Gastroesophageal sphincter (tissue), 4 donors: Measurements from ENCODE around the gene LAMA3. TPM values are rescaled to one million over a fixed set of nuclear protein-coding genes. Genes with fewer than 3 reads are reported as not detected.

Source experiments
- ATAC-seq: fragments of 150-250 bp; one replicate; pipeline ENCODE4 v1.9.1; 2016; ENCODE audit warnings: mild to moderate bottlenecking, moderate library complexity
- H3K27ac ChIP-seq, 4 donors: fragments of 200-600 bp; sonication (generic) in 3 of 4; 1 replicate in 3 of 4; 2 replicates in 1 of 4; pipeline ENCODE4 v1.5.1; 2016 to 2019
- H3K27me3 ChIP-seq: fragments of 200-600 bp; sonication (generic); one replicate; pipeline ENCODE4 v1.5.1; 2019
- H3K36me3 ChIP-seq, 2 donors: fragments of 200-600 bp; sonication (generic); one replicate each; pipeline ENCODE4 v1.5.1; 2019; ENCODE audit warnings: control low read depth in 1 of 2
- H3K4me1 ChIP-seq, 3 donors: fragments of 200-600 bp; sonication (generic); 1 replicate in 2 of 3; 2 replicates in 1 of 3; pipeline ENCODE4 v1.5.1; 2016 to 2019; ENCODE audit warnings: control low read depth in 2 of 3
- H3K4me3 ChIP-seq, 2 donors: fragments of 200-600 bp; sonication (generic); one replicate each; pipeline ENCODE4 v1.5.1; 2019; ENCODE audit warnings: mild to moderate bottlenecking in 1 of 2, moderate library complexity in 1 of 2
- H3K9me3 ChIP-seq, 3 donors: fragments of 200-600 bp; sonication (generic); one replicate each; pipeline ENCODE4 v1.5.1; 2017 to 2019; ENCODE audit warnings: control low read depth in 2 of 3
- EP300 ChIP-seq: sonication (generic); formaldehyde crosslinking; IDR thresholded peaks from one replicate; pipeline ENCODE4 v1.6.1; 2017; ENCODE audit warnings: antibody characterized with exemption, mild to moderate bottlenecking
- POLR2A ChIP-seq, 2 donors: fragments of 450-650 bp; IDR thresholded peaks; one replicate each; pipeline ENCODE4 v1.6.1; 2017; ENCODE audit warnings: antibody characterized with exemption in 2 of 2, mild to moderate bottlenecking in 2 of 2, moderate library complexity in 1 of 2
- POLR2AphosphoS5 ChIP-seq: sonication (generic); formaldehyde crosslinking; IDR thresholded peaks from one replicate; pipeline ENCODE4 v1.6.1; 2017; ENCODE audit warnings: antibody characterized with exemption
- WGBS, 2 donors: methylation state at CpG; one replicate each; pipeline ENCODE4 v1.1.5; 2018; ENCODE audit warnings: low coverage in 1 of 2; 5-methylcytosine and 5-hydroxymethylcytosine counted together
- total RNA-seq, 4 donors: library from RNA; depleted of rRNA; stranded (reverse); fragments of >200 nt; gene quantifications; one replicate each; pipeline ENCODE4 v1.1.0, GENCODE V29; 2016
- TF ChIP-seq, protein P1 (sequence below), 4 experiments: fragments of 200-600 bp in 2 of 4; fragments of 450-650 bp in 2 of 4; sonication (generic) in 1 of 4; IDR thresholded peaks; one replicate each; pipeline ENCODE4 v1.5.1; 2017 to 2019; ENCODE audit warnings: antibody characterized with exemption in 4 of 4, mild to moderate bottlenecking in 2 of 4, moderate library complexity in 2 of 4

Gene LAMA3
- total RNA-seq, 4 donors from 2014 or later = 8.3 to 13.5 (median 9.5) TPM

DNA sequence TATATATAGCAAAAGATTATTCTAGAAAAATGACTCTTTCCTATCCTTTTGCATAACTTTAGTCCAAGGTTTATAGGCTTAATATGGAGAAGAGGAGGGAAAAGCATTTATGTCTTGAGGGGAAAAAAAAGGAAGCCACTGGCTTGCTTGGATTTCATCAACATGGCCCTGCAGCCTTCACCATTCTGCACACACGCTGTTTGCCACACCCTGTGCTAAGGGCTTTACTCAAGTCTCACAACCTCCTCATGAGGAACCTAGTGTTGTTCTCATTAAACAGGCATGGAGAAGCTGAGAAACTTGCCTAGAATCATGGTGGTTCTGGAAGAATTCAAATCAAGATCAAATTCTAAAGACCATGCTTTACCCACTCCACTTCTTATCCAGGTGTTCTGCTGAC, 208.0 kb downstream of the LAMA3 start:
- no peaks in the 10 kb centered on the region for H3K27me3 ChIP-seq
- WGBS, 2 donors = 78 to 100% methylated on average over 1 of the region's 1 CpG
- TF ChIP-seq, protein P1, sequence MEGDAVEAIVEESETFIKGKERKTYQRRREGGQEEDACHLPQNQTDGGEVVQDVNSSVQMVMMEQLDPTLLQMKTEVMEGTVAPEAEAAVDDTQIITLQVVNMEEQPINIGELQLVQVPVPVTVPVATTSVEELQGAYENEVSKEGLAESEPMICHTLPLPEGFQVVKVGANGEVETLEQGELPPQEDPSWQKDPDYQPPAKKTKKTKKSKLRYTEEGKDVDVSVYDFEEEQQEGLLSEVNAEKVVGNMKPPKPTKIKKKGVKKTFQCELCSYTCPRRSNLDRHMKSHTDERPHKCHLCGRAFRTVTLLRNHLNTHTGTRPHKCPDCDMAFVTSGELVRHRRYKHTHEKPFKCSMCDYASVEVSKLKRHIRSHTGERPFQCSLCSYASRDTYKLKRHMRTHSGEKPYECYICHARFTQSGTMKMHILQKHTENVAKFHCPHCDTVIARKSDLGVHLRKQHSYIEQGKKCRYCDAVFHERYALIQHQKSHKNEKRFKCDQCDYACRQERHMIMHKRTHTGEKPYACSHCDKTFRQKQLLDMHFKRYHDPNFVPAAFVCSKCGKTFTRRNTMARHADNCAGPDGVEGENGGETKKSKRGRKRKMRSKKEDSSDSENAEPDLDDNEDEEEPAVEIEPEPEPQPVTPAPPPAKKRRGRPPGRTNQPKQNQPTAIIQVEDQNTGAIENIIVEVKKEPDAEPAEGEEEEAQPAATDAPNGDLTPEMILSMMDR (IDR thresholded peaks at IDR 0.05) = no peak
- TF ChIP-seq EP300 (no peak), POLR2A (IDR thresholded peaks at IDR 0.05) (no peak), POLR2AphosphoS5 (no peak)

DNA sequence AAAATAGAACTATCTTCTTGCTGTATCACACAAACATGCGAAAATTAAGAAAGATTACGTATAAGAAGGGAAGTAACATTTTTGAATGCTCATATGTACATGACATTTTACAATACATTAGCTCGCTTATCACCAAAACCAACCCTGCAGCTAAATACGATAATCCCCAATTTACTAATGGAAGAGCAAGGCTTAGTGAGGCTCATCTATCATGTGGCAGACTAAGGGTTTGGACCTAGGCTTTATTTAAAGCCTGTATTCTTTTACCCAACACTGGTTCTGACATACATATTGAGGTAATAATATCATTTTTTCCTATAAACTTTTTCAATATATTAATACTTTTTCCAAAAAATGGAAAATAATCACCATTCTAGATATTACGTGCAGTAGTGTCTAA, 208.5 kb downstream of the LAMA3 start:
- 69 to 77% methylated on average over 5 of the region's 5 CpGs for WGBS, 2 donors
- no peak overlapping the region for H3K4me3 ChIP-seq
- H3K4me1 ChIP-seq = no peaks in the 10 kb centered on the region
- H3K9me3 ChIP-seq = no peaks in the 10 kb centered on the region
- no peak for ATAC-seq
- H3K27me3 ChIP-seq = no peaks in the 10 kb centered on the region
- TF ChIP-seq, protein P1 (IDR thresholded peaks at IDR 0.05) = no peak
- TF ChIP-seq POLR2A (IDR thresholded peaks at IDR 0.05) = no peak
- TF ChIP-seq POLR2AphosphoS5 = no peak
- no peak for TF ChIP-seq EP300
- H3K36me3 ChIP-seq = peaks cover 0 to 13% of the 10 kb centered on the region in 2 donors
- no peak overlapping the region for H3K27ac ChIP-seq

More for the DNA sequence above, 208.0 kb downstream of the LAMA3 start:
- Histone ChIP-seq H3K27ac (no peak overlapping the region), H3K36me3 (peaks cover 0 to 13% of the 10 kb centered on the region in 2 donors), H3K4me3 (no peak overlapping the region), H3K4me1 (no peaks in the 10 kb centered on the region), H3K9me3 (no peaks in the 10 kb centered on the region)
- ATAC-seq = no peak

DNA sequence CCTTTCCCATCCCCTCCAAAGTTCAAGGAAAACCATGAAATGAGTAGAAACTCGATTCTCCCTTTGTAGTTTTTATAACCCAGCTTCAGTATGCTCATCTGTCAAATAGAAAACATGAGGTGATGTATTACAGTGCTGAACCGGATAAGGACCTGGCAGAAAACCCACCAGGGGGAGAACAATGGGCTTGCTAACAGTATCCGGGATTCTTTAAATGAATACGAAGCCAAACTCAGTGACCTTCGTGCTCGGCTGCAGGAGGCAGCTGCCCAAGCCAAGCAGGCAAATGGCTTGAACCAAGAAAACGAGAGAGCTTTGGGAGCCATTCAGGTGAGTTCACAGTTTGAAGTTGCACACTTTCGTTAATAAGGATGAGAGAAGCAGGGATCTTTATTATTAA, 211.7 kb downstream of the LAMA3 start:
- ATAC-seq = no peak
- Histone ChIP-seq H3K4me3 (no peak overlapping the region), H3K4me1 (no peaks in the 10 kb centered on the region), H3K9me3 (no peaks in the 10 kb centered on the region), H3K27ac (no peak overlapping the region), H3K36me3 (peaks cover 0 to 13% of the 10 kb centered on the region in 2 donors), H3K27me3 (no peaks in the 10 kb centered on the region)
- TF ChIP-seq POLR2A (IDR thresholded peaks at IDR 0.05) = no peak
- WGBS, 2 donors = 28 to 59% methylated on average over 4 to 8 of the region's 8 CpGs

DNA sequence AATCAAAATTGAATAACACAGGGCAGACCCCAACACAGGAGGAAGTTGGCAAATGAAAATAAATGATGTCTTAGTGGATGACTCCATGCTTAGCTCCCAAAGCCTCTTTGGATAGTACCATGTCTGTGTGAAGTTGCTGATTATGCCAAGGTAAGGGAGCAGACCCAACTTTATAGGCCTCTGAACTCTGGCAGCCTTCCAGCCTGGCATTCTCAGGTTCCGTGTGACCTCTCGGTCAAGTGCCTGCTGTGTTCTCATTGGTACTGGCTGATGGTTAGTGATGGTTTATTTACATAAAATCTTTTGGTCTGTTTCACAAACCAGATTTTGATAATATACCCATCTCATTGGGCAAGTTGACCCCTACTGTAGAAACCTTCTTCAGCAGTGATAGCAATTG, 213.1 kb downstream of the LAMA3 start:
- no peak for TF ChIP-seq EP300
- TF ChIP-seq POLR2A (IDR thresholded peaks at IDR 0.05) = no peak
- TF ChIP-seq, protein P1 (IDR thresholded peaks at IDR 0.05) = no peak
- no peak for TF ChIP-seq POLR2AphosphoS5
- Histone ChIP-seq H3K36me3 (peaks cover 0 to 20% of the 10 kb centered on the region in 2 donors), H3K4me1 (no peaks in the 10 kb centered on the region), H3K9me3 (no peaks in the 10 kb centered on the region), H3K27ac (no peak overlapping the region), H3K27me3 (no peaks in the 10 kb centered on the region), H3K4me3 (no peak overlapping the region)
- no peak for ATAC-seq
- 92 to 100% methylated on average over 2 of the region's 2 CpGs for WGBS, 2 donors

DNA sequence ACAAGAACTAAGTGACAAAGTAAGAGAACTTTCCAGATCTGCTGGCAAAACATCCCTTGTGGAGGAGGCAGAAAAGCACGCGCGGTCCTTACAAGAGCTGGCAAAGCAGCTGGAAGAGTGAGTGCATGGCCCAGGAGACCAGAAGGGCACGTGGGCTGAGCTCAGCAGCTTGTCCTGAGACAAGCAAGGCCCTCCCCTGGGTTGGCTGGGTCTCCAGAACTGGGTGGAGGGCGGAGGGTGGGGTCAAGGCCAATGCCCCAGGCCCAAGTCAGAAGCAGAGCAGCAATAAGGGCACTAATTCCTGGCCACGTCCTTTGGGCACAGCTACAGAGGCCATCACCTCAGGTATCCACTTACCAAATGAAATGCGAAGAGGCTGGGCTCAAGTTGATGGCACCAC, 214.7 kb downstream of the LAMA3 start:
- 91% methylated on average over 6 of the region's 7 CpGs; no CpG with 5 or more reads in 1 of the 2 donors for WGBS, 2 donors
- no peak for TF ChIP-seq EP300
- TF ChIP-seq POLR2A (IDR thresholded peaks at IDR 0.05) = no peak
- TF ChIP-seq, protein P1 (IDR thresholded peaks at IDR 0.05) = no peak
- H3K4me3 ChIP-seq = no peak overlapping the region
- H3K36me3 ChIP-seq = peaks cover 0 to 27% of the 10 kb centered on the region in 2 donors
- no peak for ATAC-seq
- H3K9me3 ChIP-seq = no peaks in the 10 kb centered on the region
- H3K27me3 ChIP-seq = no peaks in the 10 kb centered on the region
- H3K27ac ChIP-seq = no peak overlapping the region
- H3K4me1 ChIP-seq = no peaks in the 10 kb centered on the region
